Brain microvascular endothelial cell (primary cell): ENCODE results near the gene ABCF1.
A peak's percentile ranks its signal among the peaks of the same experiment; 100 is the strongest.

Experiments
- DNase-seq: peaks from one replicate; pipeline ENCODE4 v3.0.0-alpha.2; 2020
- H3K27ac ChIP-seq: fragments of 250-450 bp; sonication (Bioruptor Pico); 2 replicates; pipeline ENCODE4 v1.5.1; 2020; ENCODE audit warnings: mild to moderate bottlenecking, moderate library complexity
- H3K27me3 ChIP-seq: fragments of 250-450 bp; sonication (Bioruptor Pico); replicated peaks from 2 replicates; pipeline ENCODE4 v1.5.1; 2020; ENCODE audit warnings: mild to moderate bottlenecking
- H3K36me3 ChIP-seq: fragments of 250-450 bp; sonication (Bioruptor Pico); replicated peaks from 2 replicates; pipeline ENCODE4 v1.5.1; 2020; ENCODE audit warnings: mild to moderate bottlenecking
- H3K4me3 ChIP-seq: 2 replicates; pipeline ENCODE4 v1.5.1; 2011; ENCODE audit warnings: low read depth, mild to moderate bottlenecking, control low read depth, low read length, moderate library complexity
- in situ Hi-C: cut with HindIII; loops from 2 replicates; pipeline ENCODE4 v1.10.0; 2017; ENCODE audit warnings: low sequenced_read_pairs, low pct_ligation_motif_present
- TF ChIP-seq, protein P1 (sequence below): IDR thresholded peaks from 2 replicates; pipeline ENCODE4 v1.5.1; 2011; ENCODE audit warnings: low read depth, mild to moderate bottlenecking, moderate library complexity, low read length, control low read depth, inconsistent platforms; ENCODE audit errors: missing control alignments

Gene ABCF1

DNA sequence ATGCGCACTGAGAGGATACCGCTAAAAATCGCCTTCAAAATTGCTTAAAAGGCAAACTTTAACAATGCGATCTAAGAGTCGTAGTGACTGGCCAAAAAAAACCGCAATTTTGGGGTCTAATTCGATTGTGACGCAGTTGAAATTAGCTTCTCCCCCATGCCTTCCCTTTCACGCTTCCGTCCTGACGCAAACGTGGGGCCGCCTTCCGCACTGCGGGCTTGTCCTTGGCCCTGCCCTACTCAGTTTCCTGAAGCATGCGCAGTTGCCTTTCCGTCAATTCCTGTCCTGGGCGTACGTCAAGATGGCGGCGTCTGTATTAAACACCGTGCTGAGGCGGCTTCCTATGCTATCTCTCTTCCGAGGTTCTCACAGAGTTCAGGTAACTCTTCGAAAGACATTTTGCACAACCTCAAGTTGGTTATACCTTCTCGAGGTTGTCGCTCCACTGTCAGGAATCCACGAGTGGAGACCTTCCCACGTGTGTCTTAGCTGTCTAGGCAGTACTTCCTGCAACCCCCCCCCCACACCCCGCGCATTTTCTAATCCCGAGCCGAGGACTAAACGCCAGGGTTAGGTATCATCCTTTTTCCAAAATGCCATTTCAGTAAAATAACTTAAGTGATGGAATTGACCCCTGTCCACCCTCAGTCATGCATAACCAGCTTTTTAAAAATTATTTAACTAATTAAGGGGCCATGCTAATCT, 46.5 kb downstream of the ABCF1 start, which contains the start of gene MRPS18B:
TSS of gene MRPS18B (plus strand) at position 276 of the 705 bp plus-strand sequence. CDS start at position 302, 26 bp downstream.
- Histone ChIP-seq H3K36me3 (peaks cover 33% of the 10 kb centered on the region), H3K27me3 (no peaks in the 10 kb centered on the region), H3K4me3 (peak within 1 kb of the TSS; percentile 96), H3K27ac (peak within 1 kb of the TSS; percentile 99)
- peak; percentile 96 for DNase-seq
- in situ Hi-C loops, result no loop called here
- TF ChIP-seq, protein P1, sequence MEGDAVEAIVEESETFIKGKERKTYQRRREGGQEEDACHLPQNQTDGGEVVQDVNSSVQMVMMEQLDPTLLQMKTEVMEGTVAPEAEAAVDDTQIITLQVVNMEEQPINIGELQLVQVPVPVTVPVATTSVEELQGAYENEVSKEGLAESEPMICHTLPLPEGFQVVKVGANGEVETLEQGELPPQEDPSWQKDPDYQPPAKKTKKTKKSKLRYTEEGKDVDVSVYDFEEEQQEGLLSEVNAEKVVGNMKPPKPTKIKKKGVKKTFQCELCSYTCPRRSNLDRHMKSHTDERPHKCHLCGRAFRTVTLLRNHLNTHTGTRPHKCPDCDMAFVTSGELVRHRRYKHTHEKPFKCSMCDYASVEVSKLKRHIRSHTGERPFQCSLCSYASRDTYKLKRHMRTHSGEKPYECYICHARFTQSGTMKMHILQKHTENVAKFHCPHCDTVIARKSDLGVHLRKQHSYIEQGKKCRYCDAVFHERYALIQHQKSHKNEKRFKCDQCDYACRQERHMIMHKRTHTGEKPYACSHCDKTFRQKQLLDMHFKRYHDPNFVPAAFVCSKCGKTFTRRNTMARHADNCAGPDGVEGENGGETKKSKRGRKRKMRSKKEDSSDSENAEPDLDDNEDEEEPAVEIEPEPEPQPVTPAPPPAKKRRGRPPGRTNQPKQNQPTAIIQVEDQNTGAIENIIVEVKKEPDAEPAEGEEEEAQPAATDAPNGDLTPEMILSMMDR, result no peak

DNA sequence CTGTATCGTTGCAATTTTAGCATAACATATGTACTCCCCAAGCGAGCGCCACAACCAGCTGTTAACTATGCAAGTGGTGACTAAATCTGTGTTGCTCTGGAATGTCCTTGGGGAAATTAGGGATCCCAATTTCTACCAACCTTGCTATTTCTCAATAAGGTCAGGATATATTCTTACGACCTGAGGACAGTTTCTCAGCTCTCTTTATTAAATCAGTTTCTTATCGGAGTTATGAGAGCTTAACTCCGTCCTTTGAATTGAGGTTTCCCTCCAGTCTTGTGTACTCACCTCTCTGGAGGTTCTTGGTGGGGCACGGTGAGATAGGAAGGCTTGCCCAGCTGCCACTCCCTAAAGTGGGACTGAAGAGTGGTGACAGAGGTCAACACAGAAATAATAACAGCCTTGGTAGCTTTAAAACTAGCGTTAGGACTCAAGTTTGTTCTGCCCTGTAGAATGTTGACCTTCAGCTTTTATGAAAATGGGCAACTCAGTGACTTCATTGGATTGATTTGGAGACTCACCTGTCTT, 47.1 kb downstream of the ABCF1 start:
- TF ChIP-seq, protein P1, result no peak
- Histone ChIP-seq H3K36me3 (peaks cover 36% of the 10 kb centered on the region), H3K27ac (peak overlapping the region; percentile 99), H3K27me3 (no peaks in the 10 kb centered on the region), H3K4me3 (peak overlapping the region; percentile 61)
- DNase-seq, result no peak
- in situ Hi-C loops, result no loop called here

GRCh38 chr6:30619561-30619960, 48.3 kb downstream of the ABCF1 start:
- Histone ChIP-seq H3K36me3 (peaks cover 42% of the 10 kb centered on the region), H3K27me3 (no peaks in the 10 kb centered on the region), H3K4me3 (no peak overlapping the region), H3K27ac (no peak overlapping the region)
- TF ChIP-seq, protein P1, result no peak
- in situ Hi-C loops, result no loop called here
- DNase-seq, result no peak

- DNase-seq, result no peak
- H3K4me3 ChIP-seq, result no peak overlapping the region
- no peak overlapping the region for H3K27ac ChIP-seq
- TF ChIP-seq, protein P1, result no peak
- H3K27me3 ChIP-seq, result no peaks in the 10 kb centered on the region
- H3K36me3 ChIP-seq, result peaks cover 33% of the 10 kb centered on the region
- in situ Hi-C loops, result no loop called here
These were observed 54.3 kb downstream of the ABCF1 start for GRCh38 chr6:30625511-30625910.

GRCh38 chr6:30626484-30627366, 55.5 kb downstream of the ABCF1 start, which contains the start of gene ATAT1:
ATAT1 (plus strand) TSS chr6:30626874.
- DNase-seq, result peak; percentile 78
- TF ChIP-seq, protein P1, result peak; percentile 65
- Histone ChIP-seq H3K36me3 (peaks cover 29% of the 10 kb centered on the region), H3K27ac (peak within 1 kb of the TSS; percentile 77), H3K4me3 (peak within 1 kb of the TSS; percentile 78), H3K27me3 (no peaks in the 10 kb centered on the region)
- in situ Hi-C loops, result no loop called here
